NB4 (cell line): ENCODE results near the gene ODAD2.

Experiments
- MYC ChIP-seq: IDR thresholded peaks from 2 replicates; pipeline ENCODE4 v1.6.1; 2011; ENCODE audit warnings: low read depth, low read length
- POLR2A ChIP-seq: IDR thresholded peaks from 2 replicates; pipeline ENCODE4 v1.6.1; 2011; ENCODE audit warnings: mild to moderate bottlenecking; ENCODE audit not compliant: insufficient read length; ENCODE audit errors: extremely low read depth
- TF ChIP-seq, protein P1 (sequence below): IDR thresholded peaks from one replicate; pipeline ENCODE4 v1.5.1; 2012; ENCODE audit warnings: low read depth, low read length
- TF ChIP-seq, protein P2 (sequence below): IDR thresholded peaks from 2 replicates; pipeline ENCODE4 v1.6.1; 2011; ENCODE audit warnings: low read depth, low read length

DNA sequence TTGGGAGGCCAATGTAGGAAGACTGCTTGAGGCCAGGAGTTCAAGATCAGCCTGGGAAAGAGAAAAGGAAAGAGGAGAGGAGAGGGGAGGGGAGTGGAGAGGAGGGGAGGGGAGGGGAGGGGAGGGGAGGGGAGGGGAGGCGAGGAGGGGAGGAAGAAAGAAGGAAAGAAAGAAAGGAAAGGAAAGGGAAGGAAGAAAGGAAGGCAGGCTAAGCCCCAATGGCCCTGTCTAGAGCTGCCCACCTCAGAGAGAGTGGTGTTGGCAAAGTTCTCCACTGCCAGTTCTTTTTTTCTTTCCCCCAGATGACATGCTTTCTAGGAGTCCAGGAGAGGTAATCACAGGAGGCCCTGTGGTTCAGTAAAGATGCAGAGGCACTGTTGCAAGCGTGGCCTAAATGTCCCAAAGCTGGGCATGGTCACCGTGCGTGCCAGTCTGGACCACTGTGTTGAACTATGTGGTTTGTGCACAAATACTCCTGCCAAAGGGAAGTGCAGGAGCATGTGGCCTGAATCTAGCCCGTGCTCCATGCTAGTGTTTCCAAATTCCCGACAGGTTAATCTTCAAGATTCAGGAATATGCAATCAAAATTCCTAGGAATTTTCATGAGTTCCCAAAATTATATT lies 39.7 kb downstream of the ODAD2 start:
- TF ChIP-seq, protein P1, sequence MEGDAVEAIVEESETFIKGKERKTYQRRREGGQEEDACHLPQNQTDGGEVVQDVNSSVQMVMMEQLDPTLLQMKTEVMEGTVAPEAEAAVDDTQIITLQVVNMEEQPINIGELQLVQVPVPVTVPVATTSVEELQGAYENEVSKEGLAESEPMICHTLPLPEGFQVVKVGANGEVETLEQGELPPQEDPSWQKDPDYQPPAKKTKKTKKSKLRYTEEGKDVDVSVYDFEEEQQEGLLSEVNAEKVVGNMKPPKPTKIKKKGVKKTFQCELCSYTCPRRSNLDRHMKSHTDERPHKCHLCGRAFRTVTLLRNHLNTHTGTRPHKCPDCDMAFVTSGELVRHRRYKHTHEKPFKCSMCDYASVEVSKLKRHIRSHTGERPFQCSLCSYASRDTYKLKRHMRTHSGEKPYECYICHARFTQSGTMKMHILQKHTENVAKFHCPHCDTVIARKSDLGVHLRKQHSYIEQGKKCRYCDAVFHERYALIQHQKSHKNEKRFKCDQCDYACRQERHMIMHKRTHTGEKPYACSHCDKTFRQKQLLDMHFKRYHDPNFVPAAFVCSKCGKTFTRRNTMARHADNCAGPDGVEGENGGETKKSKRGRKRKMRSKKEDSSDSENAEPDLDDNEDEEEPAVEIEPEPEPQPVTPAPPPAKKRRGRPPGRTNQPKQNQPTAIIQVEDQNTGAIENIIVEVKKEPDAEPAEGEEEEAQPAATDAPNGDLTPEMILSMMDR, result no peak
- TF ChIP-seq POLR2A (no peak), MYC (no peak)
- TF ChIP-seq, protein P2, sequence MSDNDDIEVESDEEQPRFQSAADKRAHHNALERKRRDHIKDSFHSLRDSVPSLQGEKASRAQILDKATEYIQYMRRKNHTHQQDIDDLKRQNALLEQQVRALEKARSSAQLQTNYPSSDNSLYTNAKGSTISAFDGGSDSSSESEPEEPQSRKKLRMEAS, result no peak
